Fibroblast of skin of right quadriceps (primary cell): Measurements from ENCODE around the gene KRT15.

Experiments
- DNase-seq: peaks from one replicate; pipeline ENCODE4 v3.0.0-alpha.2; 2013

The KRT15 gene

DNA sequence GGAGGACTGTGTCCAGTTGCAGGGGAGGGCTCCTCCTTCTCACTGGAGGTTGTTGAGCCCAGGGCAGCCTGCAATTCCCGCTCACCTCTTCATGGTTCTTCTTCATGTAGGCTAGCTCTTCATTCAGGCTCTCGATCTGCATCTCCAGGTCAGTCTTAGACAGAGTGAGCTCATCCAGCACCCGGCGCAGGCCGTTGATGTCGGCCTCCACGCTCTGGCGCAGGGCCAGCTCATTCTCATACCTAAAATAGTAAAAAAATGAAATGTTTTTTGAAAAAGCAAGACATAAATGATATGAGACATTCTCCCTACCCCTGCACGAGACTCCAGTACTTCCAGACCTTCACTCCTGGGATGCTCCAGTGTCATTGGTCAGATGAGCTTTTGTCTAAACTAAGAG is 15.5 kb downstream of the KRT15 start:
- no peak for DNase-seq

- DNase-seq = peak; percentile 72
These were observed 18.4 kb downstream of the KRT15 start for GRCh38 chr17:41500131-41500911.

GRCh38 chr17:41499714-41500113 is 19.0 kb downstream of the KRT15 start:
- no peak for DNase-seq

DNA sequence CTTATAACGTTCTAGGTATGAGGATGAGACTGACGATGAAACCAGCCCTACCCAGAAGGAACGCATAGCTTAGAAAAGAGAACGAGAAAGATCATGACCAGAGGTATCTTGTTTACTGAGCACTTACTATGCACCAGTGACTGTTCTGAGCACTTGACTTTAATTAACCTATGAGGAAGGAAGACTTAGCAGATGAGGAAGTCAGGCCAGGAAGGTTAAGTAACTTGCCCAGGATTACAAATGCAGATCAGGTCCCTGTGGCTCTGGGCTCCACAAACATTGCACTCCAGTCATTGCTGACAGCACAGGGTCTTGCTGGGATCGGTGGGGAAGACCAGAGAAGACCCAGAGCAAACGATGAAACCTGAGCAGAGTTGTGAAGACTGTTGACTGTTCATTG is 20.4 kb downstream of the KRT15 start:
- no peak for DNase-seq

GRCh38 chr17:41496803-41497484 is 21.7 kb downstream of the KRT15 start:
- peak; percentile 83 for DNase-seq

- DNase-seq = peak; percentile 40
These were observed 24.2 kb downstream of the KRT15 start for GRCh38 chr17:41494524-41494923.

GRCh38 chr17:41492771-41493170 is 25.9 kb downstream of the KRT15 start:
- DNase-seq = peak; percentile 29

GRCh38 chr17:41492351-41492750 is 26.3 kb downstream of the KRT15 start:
- no peak for DNase-seq

GRCh38 chr17:41491476-41491875 is 27.2 kb downstream of the KRT15 start:
- no peak for DNase-seq

GRCh38 chr17:41490000-41490990 is 28.4 kb downstream of the KRT15 start:
- no peak for DNase-seq

DNA sequence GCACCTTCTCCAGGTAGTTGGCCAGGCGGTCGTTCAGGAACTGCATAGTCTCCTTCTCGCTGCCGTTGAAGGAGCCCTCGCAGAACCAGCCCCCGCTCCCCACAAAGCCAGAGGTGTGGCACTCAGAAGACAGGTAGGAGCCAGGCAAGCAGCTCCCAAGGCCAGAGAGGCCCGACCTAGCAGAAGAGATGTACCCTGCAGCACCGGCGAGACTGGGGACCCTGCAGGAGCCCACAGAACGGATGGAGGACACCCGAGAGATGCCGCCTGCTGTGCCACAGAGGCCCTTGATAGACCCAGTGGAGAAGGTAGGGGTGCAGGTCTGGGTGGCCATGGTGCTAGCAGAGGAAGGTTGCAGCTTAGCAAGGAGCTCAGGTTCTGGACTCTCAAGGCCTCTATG is 29.2 kb downstream of the KRT15 start, which contains the start of gene KRT36:
Gene KRT36 (minus strand): TSS at position 380 of the 400 bp plus-strand sequence. CDS start 46 bp downstream, at position 334.
- no peak for DNase-seq

DNA sequence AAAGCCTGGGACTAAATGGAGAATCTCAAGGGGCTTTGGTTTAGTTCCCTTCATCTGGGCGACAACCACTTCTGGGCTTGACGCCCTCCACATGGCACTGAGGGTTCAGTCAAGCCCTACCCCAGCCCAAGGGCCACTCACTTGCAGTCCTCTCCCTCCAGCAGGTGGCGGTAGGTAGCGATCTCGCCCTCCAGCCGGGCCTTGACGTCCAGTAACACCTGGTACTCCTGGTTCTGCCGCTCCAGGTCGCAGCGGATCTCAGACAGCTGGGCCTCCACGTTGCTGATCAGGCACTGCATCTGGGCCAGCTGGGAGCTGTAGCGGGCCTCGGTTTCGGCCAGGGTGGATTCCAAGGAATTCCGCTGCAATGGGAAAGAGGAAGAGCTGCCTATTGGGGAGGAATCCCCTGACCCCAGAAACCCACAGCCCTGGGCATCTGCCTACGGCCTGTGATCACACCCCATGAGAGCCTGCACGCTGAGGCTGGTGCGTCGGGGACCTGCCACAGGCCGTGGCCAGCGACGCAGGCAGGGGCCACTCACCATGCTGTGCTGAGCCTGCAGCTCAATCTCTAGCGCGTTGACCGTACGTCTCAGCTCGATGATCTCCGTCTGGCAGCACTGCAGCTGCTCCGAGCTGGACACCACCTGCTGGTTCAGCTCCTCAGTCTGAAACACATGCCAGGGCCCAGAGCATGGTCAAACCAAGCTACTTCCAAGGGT is 31.7 kb downstream of the KRT15 start:
- no peak for DNase-seq

DNA sequence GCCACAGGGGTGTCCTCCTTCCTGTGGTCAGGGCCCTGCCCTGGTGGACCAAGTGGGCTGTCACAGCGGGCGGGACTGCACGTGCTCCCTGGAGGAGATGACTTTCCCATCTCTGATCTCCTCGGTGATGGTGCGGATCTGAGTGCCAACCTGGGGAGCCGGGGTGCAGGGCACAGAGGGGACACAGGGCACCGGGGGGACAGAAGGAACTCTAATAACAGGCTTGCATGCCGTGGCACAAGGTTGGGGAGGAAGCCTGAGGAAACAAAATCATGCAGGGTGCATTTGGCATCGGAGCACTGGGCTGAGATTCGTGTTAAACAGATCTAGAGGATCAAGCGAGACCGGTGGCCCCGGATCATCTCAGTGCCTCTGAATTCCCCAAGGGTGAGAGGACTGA is 32.4 kb downstream of the KRT15 start:
- DNase-seq = no peak

GRCh38 chr17:41484920-41485904 is 33.5 kb downstream of the KRT15 start:
- DNase-seq = no peak

DNA sequence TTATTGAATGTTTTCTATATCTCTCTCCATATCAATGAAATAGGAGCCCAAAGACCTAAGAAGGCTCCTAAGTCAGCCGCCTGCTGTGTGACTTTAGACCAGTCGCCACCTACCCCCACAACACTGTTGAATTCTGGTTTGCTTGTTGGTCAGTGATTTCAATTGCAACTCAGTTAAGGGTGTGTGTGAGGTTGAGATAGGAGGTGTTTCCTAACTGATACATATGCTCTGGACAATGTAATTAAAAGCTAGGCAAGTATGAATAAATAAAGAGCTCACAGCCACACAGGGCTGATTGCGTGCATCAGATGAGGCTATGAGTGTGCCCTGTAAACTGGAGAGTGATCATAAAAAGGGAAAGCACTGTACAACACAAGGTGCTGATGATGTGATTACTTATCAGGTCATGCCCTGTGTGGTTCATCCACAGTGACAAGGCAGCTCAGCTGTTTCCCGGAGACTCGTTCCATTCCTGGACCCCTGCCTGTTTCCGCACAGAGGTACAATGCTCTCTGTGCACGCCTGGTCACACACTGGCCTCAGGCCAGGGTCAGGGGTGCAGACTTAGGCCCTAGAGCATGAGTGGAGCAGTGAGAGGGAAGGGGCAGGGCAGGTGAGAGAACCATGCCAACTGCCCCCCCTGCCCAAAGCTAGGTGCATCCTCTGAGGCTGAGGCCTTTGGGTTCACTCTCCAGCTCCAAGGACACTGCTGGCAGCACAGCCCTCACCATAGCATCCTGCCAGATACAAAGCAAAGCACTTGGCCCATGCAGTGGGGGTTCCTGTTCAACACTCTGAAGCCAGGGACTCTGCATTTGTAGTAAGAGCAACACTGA is 34.5 kb downstream of the KRT15 start:
- no peak for DNase-seq

DNA sequence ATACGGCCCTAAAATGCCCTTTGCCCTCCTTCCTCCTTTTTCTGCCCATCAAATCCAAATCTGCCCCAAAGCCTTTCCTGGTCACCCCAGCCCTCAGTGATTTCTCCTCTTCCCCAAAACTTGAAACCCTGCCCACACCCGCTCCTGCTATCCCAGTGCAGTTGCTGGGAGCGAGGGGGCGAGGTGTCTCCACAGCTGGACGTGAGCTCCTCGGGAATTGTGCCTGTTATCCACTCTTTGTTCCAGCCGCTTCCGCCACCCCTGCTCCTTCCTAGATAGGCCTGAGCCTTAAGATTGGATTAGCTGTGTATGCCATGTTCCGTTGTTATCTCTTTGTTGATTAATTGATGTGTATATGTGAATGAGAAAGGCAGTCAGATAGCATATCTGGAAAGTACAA is 35.2 kb downstream of the KRT15 start:
- no peak for DNase-seq

- no peak for DNase-seq
These were observed 37.7 kb downstream of the KRT15 start, which contains the start of gene KRT35 for GRCh38 chr17:41481036-41481435. Gene KRT35 (minus strand): TSS chr17:41481151. CDS start chr17:41481097, 54 bp downstream.

GRCh38 chr17:41480581-41480980 is 38.1 kb downstream of the KRT15 start:
- DNase-seq = no peak

DNA sequence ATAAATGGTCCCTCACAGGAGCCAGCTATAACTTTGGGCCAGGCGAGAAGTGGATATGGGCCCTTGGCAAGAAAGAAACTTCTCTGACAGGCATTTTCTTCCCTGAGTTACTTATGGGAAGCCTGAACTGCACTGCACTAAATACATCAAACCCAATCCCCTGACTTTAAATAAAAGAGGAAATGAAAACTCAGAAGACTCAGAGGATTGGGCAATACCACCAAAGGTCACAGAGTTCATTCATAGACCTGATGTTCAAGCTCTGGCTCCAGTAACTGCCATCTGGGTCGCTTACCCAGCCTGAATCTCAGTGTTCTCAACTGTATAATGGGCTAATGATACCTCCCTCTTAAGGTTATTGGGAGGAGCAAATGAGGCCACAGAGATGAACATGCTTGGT is 38.6 kb downstream of the KRT15 start:
- no peak for DNase-seq

GRCh38 chr17:41478237-41478636 is 40.5 kb downstream of the KRT15 start:
- no peak for DNase-seq
